GM04504 (cell line): ENCODE results near the gene LRBA.
"Not testable (repeated sequence)": the region's sequence is repeated elsewhere in the genome, so short reads cannot be mapped to it uniquely, and the experiment has no call there.

Source experiments
- DNase-seq: peaks from one replicate; pipeline ENCODE4 v3.0.0-alpha.2; 2012; ENCODE audit warnings: low read depth

The LRBA gene

GRCh38 chr4:150562751-150563150 lies 452.3 kb downstream of the LRBA start:
- DNase-seq: no peak

- no peak for DNase-seq
Observed at GRCh38 chr4:150562250-150562649, 452.8 kb downstream of the LRBA start.

GRCh38 chr4:150561143-150561737 lies 453.8 kb downstream of the LRBA start:
- DNase-seq: no peak

- DNase-seq: not testable (repeated sequence)
Observed at GRCh38 chr4:150557811-150558210, 457.3 kb downstream of the LRBA start.

- DNase-seq: no peak
Observed at GRCh38 chr4:150547154-150547838, 467.8 kb downstream of the LRBA start.

GRCh38 chr4:150546286-150546685 lies 468.8 kb downstream of the LRBA start:
- no peak for DNase-seq

GRCh38 chr4:150543042-150543441 lies 472.0 kb downstream of the LRBA start:
- DNase-seq: no peak

- DNase-seq: no peak
Observed at GRCh38 chr4:150541681-150542080, 473.4 kb downstream of the LRBA start.

- DNase-seq: no peak
Observed at GRCh38 chr4:150540959-150541360, 474.1 kb downstream of the LRBA start.

- DNase-seq: no peak
Observed at GRCh38 chr4:150540536-150540935, 474.5 kb downstream of the LRBA start.

- DNase-seq: not testable (repeated sequence)
Observed at GRCh38 chr4:150537911-150538310, 477.2 kb downstream of the LRBA start.

GRCh38 chr4:150534818-150535217 lies 480.3 kb downstream of the LRBA start:
- no peak for DNase-seq

- DNase-seq: no peak
Observed at GRCh38 chr4:150533673-150534072, 481.4 kb downstream of the LRBA start.

- no peak for DNase-seq
Observed at GRCh38 chr4:150525321-150525868, 489.7 kb downstream of the LRBA start.

- DNase-seq: no peak
Observed at GRCh38 chr4:150518559-150518958, 496.5 kb downstream of the LRBA start.

GRCh38 chr4:150515135-150515534 lies 499.9 kb downstream of the LRBA start:
- DNase-seq: no peak

- no peak for DNase-seq
Observed at GRCh38 chr4:150514709-150515108, 500.4 kb downstream of the LRBA start.

- DNase-seq: peak; percentile 25
Observed at GRCh38 chr4:150510176-150510865, 504.8 kb downstream of the LRBA start.

- DNase-seq: not testable (repeated sequence)
Observed at GRCh38 chr4:150507656-150508055, 507.4 kb downstream of the LRBA start.

GRCh38 chr4:150501983-150502382 lies 513.1 kb downstream of the LRBA start:
- DNase-seq: no peak

- peak; percentile 43 for DNase-seq
Observed at GRCh38 chr4:150501009-150501727, 513.9 kb downstream of the LRBA start.

GRCh38 chr4:150497612-150498011 lies 517.5 kb downstream of the LRBA start:
- DNase-seq: no peak
